ENCODE measurements around the gene GRK4.

DNA sequence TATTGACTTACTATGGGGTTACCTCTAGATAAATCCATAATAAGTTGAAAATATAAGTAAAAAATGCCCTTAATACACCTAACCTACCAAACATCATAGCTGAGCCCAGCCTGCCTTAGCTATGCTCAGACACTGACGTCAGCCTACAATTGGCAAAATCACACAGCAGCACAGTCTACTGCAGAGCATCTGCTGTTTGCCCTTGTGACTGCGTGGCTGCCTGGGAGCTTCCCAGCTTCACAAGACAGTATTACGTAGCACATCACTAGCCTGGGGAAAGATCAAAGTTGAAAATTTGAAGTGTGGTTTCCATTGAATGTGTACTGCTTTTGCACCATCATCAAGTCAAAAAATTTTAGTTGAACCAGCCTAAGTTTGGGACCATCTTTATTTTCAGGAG lies 102.2 kb downstream of the GRK4 start:
- TF ChIP-seq TAF1 (IDR thresholded peaks at IDR 0.05; ENCODE audit: low read depth, low read length), result no peak
- no peak for TF ChIP-seq POLR2A (IDR thresholded peaks at IDR 0.05; ENCODE audit: low read depth, low read length)
